NAMALWA (cell line): ENCODE results near the gene HAGH.

Experiments
- DNase-seq: peaks from one replicate; pipeline ENCODE4 v3.0.0-alpha.2; 2015; ENCODE audit warnings: low spot score

The HAGH gene

DNA sequence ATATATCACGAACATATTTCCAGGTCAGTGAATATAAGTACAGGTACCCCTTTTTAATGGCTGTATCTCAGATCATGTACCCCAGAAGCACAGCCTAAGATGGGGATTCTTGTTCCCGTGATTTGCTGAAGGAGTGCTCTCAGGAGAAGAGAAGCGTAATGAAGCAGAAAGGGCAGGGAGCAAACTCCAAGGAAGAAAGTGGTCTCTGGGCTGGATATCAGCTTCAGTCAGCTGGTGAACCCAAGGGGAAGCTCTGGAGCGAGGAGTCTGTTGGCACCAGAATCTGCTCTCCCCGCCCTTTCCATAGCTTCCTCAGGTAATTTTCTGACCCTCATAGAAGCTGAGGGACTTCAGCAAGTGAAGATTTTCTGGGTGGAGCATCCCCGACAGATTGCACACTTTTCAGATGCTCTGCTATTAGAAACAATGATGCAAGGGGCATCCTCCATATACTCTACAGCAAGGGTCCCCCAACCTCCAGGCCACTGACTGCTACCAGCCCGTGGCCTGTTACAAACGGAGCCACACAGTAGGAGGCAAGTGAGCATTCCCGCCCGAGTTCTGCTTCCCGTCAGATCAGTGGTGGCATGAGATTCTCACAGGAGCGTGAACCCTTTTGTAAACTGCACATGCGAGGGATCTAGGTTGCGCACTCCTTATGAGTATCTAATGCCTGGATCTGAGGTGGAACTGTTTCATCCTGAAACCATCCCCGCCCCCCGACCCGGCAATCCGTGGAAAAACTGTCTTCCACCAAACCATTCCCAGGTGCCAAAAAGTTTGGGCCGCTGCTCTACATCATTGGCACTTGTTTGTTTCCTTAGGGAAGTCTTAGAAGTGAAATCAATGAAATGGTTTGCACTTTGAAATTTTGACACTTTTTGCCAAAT is 4.8 kb upstream of the HAGH start:
- no peak for DNase-seq

DNA sequence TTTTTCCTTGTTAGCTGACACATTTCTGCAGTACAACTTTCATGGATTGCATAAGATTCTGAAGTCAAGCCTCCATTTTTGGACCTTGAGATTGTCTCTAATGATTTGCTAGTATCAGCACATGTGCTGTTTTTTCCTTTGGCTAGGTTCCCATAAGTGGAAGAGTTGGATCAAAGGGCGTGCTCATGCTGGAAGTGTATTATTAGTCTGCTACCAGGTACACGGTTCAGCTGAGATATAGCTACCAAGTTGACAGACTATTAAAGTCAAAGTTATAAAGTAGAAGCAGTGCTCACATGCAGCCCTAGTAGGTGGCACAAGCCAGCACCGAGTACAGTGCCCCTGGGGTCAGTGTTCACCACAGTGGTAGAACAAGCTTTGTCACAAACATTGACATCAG is 3.6 kb upstream of the HAGH start:
- DNase-seq, result no peak

DNA sequence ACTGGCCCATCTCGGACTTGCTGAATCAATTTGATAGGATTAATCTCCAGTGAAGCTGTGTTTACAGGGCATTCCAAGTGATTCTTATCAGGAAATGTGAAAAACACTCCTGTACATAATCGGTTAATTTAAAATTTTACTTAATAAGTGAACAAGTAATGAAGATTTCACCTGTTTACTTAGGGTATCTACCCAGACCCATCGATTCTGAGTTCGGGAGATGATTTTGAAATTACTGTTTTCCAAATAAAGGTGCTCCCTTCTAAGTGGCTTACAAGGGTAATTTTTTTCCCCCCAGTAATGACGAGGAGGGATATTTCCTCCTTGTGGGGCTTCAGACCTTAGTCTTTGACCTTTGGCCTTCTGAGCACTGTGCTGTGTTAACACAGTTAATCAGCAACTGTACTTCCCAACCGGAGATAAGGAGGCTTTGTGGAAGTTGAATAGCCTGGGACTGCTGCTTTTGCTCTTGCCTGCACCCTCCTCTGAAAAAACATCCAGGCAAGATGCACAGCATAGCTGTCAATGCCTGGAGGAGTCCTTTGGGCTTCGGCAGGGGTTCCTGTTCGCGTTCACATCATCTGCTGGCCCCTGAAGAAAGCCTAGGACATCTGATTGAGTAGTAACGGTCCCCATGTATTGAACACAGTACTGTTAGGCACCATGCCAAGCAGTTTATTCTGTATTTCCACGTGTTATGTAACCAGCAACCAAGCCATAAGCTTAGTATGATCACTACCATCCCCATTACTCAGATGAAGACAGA is 2.2 kb upstream of the HAGH start:
- no peak for DNase-seq

DNA sequence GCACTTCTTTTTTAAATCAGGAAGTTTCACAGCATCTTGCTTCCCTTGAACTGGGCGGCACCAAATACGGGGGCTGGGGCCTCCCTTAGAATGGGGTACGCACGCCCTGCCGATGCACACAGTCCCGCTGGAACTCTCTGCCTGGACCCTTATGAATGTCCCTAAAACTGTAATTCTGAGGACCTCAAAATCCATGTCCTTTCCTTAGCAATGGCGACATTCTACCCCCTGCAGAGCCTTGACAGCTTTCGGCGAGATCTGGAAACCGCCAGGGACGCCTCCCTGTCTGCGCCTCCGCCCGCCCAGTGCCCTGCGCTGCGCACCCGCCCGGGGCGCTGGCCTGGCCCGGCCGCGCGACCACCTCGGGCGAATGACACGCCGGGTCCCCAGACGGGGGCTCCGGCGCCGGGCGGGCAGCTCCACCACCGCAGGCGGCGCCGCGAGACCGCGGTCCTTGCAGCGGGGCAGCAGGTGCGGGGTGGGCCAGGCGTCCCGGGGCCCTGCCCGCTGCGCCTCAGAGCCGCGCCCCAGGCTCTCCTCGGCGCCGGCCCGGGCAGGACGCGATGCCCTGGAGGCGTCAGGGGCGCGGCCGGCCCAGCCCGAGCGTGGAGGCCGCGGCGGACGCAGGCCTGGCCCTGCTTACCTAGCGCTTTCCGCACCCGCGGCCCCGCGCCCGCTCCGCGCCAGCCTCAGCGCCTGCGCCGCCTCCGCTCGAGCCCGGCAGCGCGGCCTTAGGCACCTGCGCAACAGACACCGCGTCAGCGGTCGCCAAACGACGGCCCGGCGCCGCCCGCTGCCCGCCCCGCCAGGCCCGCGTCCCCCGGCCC is 548 bp downstream of the HAGH start:
- DNase-seq, result peak; percentile 73

DNA sequence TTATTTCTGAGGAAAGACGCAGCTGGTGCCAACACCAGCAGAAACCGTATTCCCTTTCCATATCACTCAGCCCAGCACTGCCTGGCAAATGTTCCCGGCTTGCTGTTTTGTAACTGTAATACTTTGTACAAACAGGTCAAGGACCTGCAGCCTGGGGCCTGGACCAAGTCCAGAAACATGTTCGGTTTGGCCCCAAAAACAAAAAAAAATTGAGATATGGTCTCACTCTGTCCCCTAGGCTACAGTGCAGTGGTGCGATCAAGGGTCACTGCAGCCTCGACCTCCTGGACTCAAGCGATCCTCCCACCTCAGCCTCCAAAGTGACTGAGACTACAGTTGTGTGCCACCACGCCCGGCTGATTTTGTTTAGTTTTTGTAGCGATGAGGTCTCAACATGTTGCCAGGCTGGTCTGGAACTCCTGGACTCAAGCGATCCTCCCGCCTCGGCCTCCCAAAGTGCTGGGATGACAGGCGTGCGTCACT is 1.2 kb downstream of the HAGH start:
- DNase-seq, result no peak

DNA sequence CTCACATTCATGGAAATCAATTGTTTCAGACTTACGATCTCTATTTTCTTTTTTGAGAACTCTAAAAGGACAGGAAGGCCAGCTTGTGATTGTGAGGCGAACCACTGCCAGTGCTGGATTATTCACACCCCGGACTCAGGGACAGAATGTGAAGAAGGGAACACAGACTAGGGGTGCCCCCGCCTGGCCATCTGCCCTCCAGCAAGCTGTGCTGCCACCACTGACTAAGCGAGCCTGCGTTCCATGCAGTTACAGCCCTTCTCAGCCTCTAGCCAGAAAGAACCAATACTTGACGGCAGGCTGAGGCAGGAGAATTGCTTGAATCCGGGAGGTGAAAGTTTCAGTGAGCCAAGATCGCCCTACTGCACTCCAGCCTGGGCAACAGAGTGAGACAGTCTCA is 2.8 kb downstream of the HAGH start:
- DNase-seq, result peak; percentile 58

DNA sequence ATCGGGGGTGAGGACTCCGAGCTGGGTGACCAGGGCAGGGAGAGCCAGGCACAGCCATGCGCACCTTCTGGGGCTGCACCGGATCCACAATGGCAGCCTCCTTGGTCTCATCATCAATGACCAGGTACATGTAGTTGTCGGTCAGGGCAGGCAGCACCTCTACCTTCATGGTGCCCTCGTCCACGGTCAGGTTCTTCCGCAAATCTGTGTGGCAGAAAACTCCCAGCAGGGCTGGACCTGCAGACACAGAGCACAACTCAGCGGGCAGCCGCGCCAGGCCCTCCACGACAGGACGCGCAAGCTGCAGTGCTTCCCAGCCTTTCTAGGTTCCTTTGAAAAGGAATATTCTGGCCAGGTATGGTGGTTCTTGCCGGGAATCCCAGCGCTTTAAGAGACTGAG is 3.8 kb downstream of the HAGH start:
- no peak for DNase-seq

DNA sequence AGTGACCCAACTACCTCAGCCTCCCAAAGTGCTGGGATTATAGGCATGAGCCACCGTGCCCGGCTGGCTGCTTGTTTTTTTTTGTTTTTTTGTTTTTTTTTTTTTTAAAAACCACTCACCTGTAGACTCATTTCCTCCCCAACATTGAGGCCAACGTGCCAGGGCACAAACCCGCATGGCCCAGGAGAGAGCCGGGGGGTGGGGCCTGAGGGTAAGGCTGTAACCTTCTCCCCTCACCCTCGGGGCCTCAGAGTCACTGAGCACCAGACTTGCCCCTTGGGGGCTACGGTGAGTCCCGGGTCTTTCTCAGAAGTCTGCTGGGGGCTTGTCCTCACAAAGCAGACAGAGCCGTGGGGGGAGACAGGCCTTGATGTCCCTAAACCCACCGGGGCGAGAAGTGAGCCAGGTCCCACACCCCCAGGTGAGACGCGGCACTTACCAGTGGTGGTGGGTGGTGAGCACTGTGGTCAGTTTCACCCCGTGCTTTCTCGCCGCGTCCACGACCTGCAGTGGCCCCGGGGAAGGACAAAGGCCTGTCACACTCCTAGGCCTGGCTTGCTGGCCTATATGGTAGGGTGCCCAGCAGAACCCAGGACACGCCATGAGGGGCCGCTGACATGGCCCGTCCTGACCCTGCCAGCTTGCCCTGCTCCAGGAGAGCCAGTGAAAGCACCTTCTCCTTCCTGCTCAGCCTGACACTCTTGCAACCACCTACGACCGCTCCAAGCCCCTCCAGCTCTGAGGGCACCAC is 4.6 kb downstream of the HAGH start:
- DNase-seq, result no peak

DNA sequence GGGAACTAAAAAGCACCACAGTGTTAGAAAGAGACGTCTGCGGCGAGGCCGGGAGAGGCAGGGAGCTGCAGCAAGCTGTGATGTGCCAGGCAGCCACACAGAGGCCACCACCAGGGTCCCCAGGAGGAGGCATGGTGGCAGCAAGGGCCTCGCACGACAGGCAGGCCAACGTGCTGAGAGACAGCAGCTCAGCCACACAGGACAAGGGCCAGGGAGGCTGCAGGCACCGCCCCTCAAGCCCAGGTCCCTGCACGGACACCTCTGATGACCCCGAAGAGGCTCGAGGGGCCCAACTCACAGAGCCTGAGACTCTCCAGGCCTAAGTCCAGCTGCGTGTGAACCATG is 5.7 kb downstream of the HAGH start:
- DNase-seq, result no peak

DNA sequence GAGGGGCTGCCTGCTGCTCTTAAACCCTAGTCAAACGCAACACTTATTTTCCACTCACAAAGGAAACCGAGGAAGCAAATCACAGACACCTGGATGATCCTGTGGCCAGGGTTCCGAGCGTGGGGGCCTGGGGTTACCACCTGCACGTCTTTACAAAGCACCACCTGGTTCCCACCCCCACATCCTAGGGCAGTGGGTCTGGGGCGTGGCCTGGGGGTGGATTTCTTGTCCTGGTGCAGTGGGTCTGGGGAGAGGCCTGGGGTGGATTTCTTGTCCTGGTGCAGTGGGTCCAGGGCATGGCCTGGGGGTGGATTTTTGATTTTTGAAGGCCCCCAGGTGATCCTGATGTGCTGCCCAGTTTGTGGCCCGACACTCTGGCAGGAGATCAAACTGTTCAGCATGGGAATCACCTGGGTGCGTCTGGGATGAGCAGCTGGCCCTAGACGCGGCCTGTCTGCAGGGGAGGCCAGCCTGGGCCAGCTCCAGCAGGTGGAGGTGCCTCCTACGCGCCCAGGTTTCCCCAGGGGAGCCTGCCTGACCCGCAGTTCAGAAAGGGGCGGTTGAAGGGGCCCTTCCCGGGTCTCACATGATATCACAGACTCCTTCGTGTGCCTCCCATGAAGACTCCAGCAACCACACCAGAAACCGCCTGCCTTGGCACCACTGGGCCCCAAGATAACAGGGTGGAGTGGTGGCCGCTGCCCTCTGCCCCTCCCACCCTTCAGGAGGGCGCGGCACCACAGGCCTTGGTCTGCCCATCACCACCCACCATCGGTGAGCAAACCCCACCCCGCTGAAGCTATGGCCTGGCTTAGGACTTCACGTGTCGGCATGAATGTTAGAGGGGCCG is 6.3 kb downstream of the HAGH start:
- no peak for DNase-seq

DNA sequence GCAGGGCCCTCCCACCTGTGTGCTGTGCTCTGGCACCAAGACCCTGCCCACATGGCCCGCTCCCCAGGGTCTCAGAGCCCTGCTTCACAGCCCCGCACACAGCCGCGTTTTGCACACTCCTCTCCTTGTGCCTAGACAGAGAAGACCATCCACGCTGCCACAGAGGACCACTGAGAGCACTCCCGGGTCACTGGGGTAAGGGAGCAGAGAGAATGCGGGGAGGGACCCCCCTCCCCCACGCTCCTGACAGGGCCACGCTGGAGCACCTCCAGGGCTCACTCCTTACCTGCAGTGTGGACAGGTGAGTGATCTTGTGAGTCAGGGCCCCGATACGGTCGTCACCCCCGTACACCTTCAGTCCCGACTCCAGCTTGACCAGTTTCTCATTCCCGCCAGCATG is 7.0 kb downstream of the HAGH start:
- no peak for DNase-seq

DNA sequence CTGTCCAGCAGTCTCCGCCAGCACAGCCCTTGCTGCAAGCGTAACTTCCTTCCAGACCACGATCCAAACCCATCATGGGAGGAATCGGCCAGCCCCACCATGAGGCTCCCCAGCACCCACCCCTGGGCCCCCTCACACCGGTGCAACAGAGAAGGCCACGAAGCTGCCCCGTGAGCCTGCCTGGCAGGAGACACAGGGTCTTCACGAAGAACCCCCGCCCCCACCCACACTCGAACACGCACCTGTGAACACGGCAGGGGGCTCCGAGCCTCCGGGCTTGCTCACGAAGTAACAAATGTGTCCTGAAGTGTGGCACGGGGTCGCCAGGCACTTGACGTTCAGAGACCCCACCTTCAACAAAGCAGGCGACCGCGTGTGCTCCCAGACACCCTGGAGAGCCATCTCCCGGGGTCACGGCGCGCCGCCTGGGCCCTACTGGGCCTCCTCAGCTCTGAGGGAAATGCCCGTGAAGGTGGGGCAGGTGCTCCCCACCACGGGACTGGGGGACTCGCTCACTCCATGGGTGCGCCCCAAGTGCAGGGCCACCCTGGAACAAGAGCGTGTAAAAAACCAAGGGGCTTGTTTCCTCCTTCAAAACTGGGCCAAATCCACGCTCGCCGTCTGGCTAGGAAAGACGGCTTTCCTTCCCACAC is 7.6 kb downstream of the HAGH start:
- no peak for DNase-seq

DNA sequence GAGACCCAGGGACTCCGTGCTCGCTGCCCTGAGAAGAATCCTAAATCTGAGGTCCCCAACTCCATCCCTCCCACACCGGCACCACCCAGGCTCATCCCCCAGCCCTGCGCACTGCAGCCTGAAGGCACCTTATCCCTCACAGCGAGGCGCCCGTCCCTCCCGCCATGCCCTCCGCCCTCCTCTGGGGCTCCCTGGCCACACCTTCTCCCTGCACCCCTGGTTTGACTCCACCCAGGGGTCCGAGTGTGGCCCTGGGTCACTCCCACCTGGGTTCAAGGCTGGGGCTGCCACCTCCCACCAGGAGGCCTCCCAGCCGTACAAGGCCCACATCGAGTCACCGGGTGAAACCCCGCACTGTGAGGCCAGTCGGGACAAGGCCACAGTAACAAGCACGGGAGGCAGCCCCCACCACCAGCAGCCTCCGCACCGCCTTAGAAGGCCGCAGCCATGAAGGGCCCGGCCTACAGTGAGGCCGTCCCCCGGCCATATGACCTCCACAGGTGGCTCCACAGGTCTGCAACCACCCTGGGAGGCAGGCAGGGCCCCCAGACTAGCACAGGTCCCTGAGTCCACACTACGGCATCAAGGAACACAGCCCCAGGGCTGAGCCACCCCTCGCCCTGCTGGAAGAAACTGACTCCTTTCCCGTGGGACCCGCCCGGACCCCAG is 8.3 kb downstream of the HAGH start:
- no peak for DNase-seq

DNA sequence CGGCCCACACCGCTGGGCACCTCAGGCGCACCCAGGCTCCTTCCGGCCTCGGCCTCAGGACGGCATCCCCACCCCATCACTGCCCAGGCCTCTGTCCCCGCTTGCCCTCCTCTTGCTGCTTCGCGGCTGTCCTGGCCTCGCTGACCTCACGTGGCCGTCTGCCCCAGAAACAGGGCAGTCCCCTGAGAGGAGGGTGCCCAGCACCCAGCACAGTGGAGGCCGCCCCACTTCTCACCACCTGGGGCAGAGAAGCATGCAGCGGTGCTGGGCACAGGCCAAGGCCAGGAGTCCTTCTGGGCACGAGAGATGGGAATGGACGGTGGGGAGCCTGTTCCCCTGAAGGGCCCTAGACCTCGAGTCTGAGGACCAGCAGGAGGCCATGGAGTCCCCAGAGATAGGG is 8.9 kb downstream of the HAGH start:
- no peak for DNase-seq

DNA sequence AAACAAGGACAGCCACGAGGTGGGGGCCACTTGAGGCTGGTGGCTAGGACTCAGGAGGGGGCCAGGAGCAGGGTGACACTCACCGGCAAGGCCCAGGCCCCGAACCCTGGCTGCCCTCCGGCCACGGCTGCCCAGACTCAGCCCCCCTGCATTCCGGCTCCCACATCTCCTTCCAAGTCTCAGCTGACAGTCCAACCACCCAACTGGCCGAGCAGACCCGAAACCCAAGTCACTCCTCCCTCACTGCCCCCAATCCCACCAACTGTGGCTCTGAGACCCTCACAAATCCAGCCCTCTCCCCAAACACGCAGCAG is 9.4 kb downstream of the HAGH start:
- no peak for DNase-seq

DNA sequence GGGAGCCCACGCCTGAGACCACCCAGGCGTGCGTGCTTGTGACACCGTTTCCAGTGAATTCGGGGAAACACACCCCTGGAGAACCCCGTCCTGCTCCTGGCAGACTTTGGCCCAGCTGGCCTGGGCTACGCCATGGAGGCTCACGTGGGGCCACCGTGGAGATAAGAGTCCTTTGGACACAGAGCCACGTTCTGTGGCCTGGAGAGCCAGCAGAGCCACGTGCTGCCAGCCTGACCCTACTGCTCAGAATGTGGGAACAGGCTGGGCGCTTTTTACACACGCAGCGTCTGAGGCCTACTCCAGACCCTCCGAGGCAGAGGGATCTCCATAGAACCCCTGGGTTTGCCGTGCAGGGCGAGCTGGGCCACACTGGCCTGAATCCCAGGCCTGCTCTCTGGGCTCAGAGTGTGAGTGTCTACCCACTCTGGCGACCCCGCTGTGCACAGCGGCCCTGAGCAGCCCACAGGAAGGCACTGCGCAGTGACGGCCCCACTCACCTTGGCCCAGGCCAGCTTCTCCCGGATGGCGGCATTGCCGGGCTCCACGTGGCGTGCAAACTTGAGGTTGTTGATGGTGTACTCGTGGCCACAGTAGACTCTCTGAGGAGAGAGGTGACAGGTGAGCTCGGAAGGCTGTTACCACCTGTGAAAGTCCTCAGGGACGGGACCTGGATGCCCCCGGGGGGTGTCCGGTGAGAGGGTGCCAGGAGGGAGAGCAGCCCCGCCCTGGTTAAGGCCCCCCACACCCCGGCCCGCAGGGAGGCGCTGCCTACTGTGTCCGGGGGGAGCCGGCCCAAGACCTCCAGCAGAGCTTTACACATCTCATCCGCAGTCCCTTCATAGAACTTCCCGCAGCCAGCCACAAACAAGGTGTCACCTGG is 10.0 kb downstream of the HAGH start:
- DNase-seq, result no peak

DNA sequence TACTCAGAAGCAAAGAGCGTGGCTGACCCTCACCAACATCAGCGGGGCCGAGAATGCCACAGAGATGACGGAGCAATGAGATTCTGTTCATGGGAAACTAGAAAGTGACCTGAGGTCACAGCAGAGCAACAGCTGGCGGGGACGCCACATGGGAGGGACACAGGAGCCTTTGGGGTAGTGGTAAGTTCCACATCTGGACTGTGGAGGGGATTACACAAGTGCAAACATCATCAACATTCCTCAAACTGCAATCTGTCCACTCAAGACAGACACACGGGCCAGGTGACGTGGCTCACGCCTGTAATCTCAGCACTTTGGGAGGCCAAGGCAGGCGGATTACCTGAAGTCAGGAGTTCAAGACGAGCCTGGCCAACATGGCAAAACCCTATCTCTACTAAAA is 11.2 kb downstream of the HAGH start:
- no peak for DNase-seq

DNA sequence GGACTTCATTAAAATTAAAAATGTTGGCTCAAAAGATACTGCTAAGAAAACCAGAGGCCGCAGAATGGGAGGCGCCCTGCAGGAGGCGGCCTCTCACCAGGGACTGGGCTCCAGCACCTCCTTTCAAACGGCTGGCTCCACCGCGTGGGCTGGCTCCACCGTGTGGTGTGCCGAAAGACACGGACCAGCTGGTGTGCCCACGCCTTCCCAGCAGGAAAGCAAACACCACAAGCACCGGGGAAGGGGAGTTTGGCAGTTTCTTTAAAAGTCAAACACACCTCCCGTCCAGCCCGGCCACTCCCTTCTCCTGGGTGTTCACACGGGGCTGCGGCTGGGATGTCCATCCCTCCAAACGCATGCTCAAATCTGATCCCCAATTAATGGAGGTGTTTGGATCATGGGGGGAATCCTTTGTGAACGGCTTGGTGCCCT is 13.9 kb downstream of the HAGH start:
- DNase-seq, result peak; percentile 26

DNA sequence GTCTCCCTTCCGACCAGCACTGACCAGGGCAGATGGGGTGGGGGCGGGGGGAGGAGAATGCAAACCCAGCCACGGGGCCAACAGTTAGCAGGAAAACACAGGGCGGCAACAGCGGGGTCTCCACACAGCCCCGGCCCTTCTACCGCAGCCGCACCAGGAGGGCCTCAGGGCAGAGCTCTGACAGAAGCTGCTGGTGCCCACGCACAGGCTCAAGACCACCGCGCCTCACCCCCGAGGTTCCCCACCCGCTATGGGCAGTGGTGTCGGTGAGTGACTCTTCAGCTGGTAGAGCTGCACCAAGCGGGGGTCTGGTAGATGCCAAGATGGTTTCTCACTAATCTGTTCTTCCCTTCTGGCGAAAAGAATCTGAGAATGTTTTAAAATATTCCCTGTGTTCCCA is 16.1 kb downstream of the HAGH start:
- DNase-seq, result no peak
